Calu3 (cell line): ENCODE results near the gene KCNC4. TPM values are rescaled to one million over a fixed set of nuclear protein-coding genes. Genes with fewer than 3 reads are reported as not detected.

Experiments used
- BruUV-seq: library from RNA; stranded (reverse); fragments of 400-500 nt; replicated peaks from 2 replicates; lab custom pipeline; 2021; lab: Mats Ljungman, UMichigan
- CTCF ChIA-PET: fragments of 300-600 bp; sonication (Branson Sonifier 250); formaldehyde crosslinking; loops from one replicate; lab custom pipeline; 2022; ENCODE audit warnings: antibody characterized with exemption; lab: Charles Lee
- DNase-seq: peaks from one replicate; pipeline ENCODE4 v3.0.0; 2022
- H3K27ac Mint-ChIP-seq: one replicate; pipeline ENCODE4 v1.8.0; 2022; ENCODE audit warnings: mixed read lengths; ENCODE audit not compliant: unreplicated experiment
- H3K27me3 Mint-ChIP-seq: one replicate; pipeline ENCODE4 v1.8.0; 2022; ENCODE audit warnings: mixed read lengths; ENCODE audit not compliant: unreplicated experiment
- H3K36me3 Mint-ChIP-seq: one replicate; pipeline ENCODE4 v1.8.0; 2022; ENCODE audit warnings: mild to moderate bottlenecking, moderate library complexity, mixed read lengths; ENCODE audit not compliant: insufficient read depth, unreplicated experiment
- H3K4me1 Mint-ChIP-seq: one replicate; pipeline ENCODE4 v1.8.0; 2022; ENCODE audit warnings: mild to moderate bottlenecking, low read depth, mixed read lengths; ENCODE audit not compliant: unreplicated experiment
- H3K4me3 Mint-ChIP-seq: one replicate; pipeline ENCODE4 v1.8.0; 2022; ENCODE audit warnings: mild to moderate bottlenecking, low read depth, moderate library complexity, mixed read lengths; ENCODE audit not compliant: unreplicated experiment
- H3K9me3 Mint-ChIP-seq: one replicate; pipeline ENCODE4 v1.8.0; 2022; ENCODE audit warnings: low read depth, mixed read lengths; ENCODE audit not compliant: unreplicated experiment
- CTCF ChIP-seq: fragments of 200-600 bp; IDR thresholded peaks from one replicate; pipeline ENCODE4 v1.8.0; 2022; ENCODE audit warnings: antibody characterized with exemption; ENCODE audit not compliant: unreplicated experiment
- intact Hi-C: fragments of 100-400 bp; cut with micrococcal nuclease; formaldehyde crosslinking; loops from one replicate; pipeline ENCODE4 v1.10.0; 2022; ENCODE audit not compliant: unreplicated experiment
- total RNA-seq: library from RNA; stranded (reverse); gene quantifications from 2 replicates; pipeline ENCODE4 v1.2.3, GENCODE V29; 2022

The KCNC4 gene
- total RNA-seq, 1 experiment from 2014 or later, result 24.3 TPM

DNA sequence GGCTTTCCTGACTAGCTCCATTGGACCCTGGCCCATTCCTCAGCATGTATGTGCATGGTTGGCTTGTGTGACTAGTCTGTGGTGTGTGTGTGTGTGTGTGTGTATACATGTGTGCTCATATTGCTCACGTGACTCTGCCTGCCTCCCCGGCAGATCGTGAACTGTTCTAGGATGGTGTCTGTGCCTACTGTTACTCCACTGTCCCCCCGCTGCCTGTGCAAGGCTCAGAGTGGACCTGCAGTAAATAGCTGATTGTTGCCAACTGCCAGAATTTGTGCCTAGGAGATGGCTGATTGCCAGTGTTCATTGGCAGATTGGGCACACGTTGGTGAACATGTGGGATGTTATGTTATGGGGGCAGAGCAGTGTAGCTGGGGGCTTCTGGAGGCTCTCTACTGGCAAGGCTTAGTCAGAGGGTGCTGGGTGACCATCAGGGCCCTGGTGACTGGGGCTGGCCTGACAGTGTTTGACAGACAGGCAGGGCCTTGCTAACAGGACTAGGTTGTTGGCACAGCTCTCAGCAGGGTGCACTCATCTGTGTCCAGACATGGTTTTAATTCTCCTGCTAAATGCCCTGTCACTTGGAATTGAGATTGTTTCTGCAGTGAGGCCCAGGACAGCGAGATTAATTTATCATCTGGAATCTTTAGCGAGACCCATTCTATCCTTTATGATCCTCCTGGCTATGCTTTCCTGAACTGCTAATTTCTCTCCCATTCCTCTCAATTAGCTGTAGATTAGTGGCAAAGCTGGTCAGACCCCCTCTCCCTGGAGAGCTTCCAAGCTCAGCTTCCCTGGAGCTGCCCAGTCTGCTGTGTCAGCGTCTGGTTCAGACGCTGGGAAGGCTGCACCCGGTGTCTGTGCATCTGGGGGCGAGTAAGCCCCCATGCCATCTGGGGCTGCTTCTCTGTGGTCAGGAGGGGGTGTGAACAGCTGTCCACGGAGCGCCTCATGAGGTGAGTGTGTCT, 39.1 kb upstream of the KCNC4 start:
- CTCF ChIA-PET, result no interaction called here
- Mint-ChIP-seq H3K4me3 (no peak overlapping the region), H3K36me3 (no peaks in the 10 kb centered on the region), H3K27me3 (peaks cover 76% of the 10 kb centered on the region), H3K9me3 (no peaks in the 10 kb centered on the region), H3K4me1 (peaks cover 4% of the 10 kb centered on the region), H3K27ac (no peak overlapping the region)
- TF ChIP-seq CTCF, result no peak
- BruUV-seq, result no TSS peak
- no peak for DNase-seq
- intact Hi-C loops, result no loop called here

- no peak for DNase-seq
- H3K27ac Mint-ChIP-seq, result no peak overlapping the region
- H3K4me1 Mint-ChIP-seq, result peaks cover 11% of the 10 kb centered on the region
- H3K27me3 Mint-ChIP-seq, result peaks cover 76% of the 10 kb centered on the region
- H3K9me3 Mint-ChIP-seq, result no peaks in the 10 kb centered on the region
- H3K4me3 Mint-ChIP-seq, result no peak overlapping the region
- no peaks in the 10 kb centered on the region for H3K36me3 Mint-ChIP-seq
- intact Hi-C loops, result no loop called here
- CTCF ChIA-PET, result no interaction called here
- BruUV-seq, result no TSS peak
- TF ChIP-seq CTCF, result no peak
These were observed 38.1 kb upstream of the KCNC4 start for GRCh38 chr1:110172001-110172400.

- CTCF ChIA-PET, result interaction anchor here (0.6 kb wide), 1 partner anchor 86 kb away, joined by 5 read pairs; no protein-coding TSS in a partner anchor
- no TSS peak for BruUV-seq
- TF ChIP-seq CTCF, result no peak
- no peak for DNase-seq
- H3K9me3 Mint-ChIP-seq, result no peaks in the 10 kb centered on the region
- H3K27ac Mint-ChIP-seq, result no peak overlapping the region
- H3K4me3 Mint-ChIP-seq, result no peak overlapping the region
- H3K4me1 Mint-ChIP-seq, result peaks cover 11% of the 10 kb centered on the region
- H3K27me3 Mint-ChIP-seq, result peaks cover 63% of the 10 kb centered on the region
- H3K36me3 Mint-ChIP-seq, result no peaks in the 10 kb centered on the region
- intact Hi-C loops, result no loop called here
These were observed 36.5 kb upstream of the KCNC4 start for GRCh38 chr1:110173466-110174105.

DNA sequence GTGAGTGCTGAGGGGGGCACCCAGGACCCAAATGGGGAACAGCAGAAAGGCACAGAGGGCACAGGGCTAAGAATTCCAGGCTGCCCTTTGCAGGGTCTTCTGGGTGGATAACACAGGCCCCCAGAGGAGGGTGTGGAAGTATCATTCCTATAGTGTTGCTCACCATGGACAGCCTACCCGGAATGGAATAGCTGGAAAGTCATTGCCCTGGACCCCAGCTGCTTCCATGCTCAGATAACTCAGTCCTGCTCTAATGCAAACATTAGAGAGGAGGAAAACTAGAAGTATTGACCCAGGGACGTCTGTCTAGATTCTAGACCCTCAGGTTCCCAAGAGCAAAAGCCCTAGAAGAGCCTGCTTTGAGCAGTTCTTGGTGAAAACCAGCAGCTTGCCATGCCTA, 35.2 kb upstream of the KCNC4 start:
- peaks cover 55% of the 10 kb centered on the region for H3K27me3 Mint-ChIP-seq
- peaks cover 11% of the 10 kb centered on the region for H3K4me1 Mint-ChIP-seq
- intact Hi-C loops, result no loop called here
- H3K4me3 Mint-ChIP-seq, result no peak overlapping the region
- no peak for DNase-seq
- BruUV-seq, result no TSS peak
- no peaks in the 10 kb centered on the region for H3K36me3 Mint-ChIP-seq
- H3K27ac Mint-ChIP-seq, result no peak overlapping the region
- H3K9me3 Mint-ChIP-seq, result no peaks in the 10 kb centered on the region
- CTCF ChIA-PET, result no interaction called here
- TF ChIP-seq CTCF, result no peak
